HG02678 (cell line): Measurements from ENCODE around the gene MSMB.

Source experiments
- ATAC-seq: cut with Tn5 transposase; IDR thresholded peaks from one replicate; pipeline ENCODE4 v1.9.1; 2021; ENCODE audit warnings: mild to moderate bottlenecking, moderate library complexity; ENCODE audit not compliant: unreplicated experiment

Gene MSMB

GRCh38 chr10:46035923-46036849 lies 9.9 kb downstream of the MSMB start:
- no peak for ATAC-seq

GRCh38 chr10:46033602-46034011 lies 12.5 kb downstream of the MSMB start:
- ATAC-seq = no peak

- no peak for ATAC-seq
These were observed 14.2 kb downstream of the MSMB start for GRCh38 chr10:46031648-46032532.

- peak; percentile 96 for ATAC-seq
These were observed 15.8 kb downstream of the MSMB start, which contains the start of gene NCOA4 for GRCh38 chr10:46030091-46030937. Gene NCOA4, minus strand, starts transcription at chr10:46030623. Its CDS starts 13,943 bp downstream, at chr10:46016680.

- ATAC-seq = no peak
These were observed 16.5 kb downstream of the MSMB start for GRCh38 chr10:46029461-46030030.

- ATAC-seq = peak; percentile 38
These were observed 17.2 kb downstream of the MSMB start for GRCh38 chr10:46028584-46029460.

- no peak for ATAC-seq
These were observed 20.0 kb downstream of the MSMB start for GRCh38 chr10:46026106-46026505.

- no peak for ATAC-seq
These were observed 20.7 kb downstream of the MSMB start for GRCh38 chr10:46025406-46025805.

- ATAC-seq = no peak
These were observed 21.1 kb downstream of the MSMB start for GRCh38 chr10:46024948-46025347.

- peak; percentile 96 for ATAC-seq
These were observed 22.9 kb downstream of the MSMB start for GRCh38 chr10:46022978-46023702.

GRCh38 chr10:46020344-46020657 lies 25.8 kb downstream of the MSMB start:
- ATAC-seq = no peak

- no peak for ATAC-seq
These were observed 26.3 kb downstream of the MSMB start for GRCh38 chr10:46019569-46020343.

- no peak for ATAC-seq
These were observed 26.9 kb downstream of the MSMB start for GRCh38 chr10:46019177-46019528.

GRCh38 chr10:46018453-46019176 lies 27.5 kb downstream of the MSMB start:
- no peak for ATAC-seq

- no peak for ATAC-seq
These were observed 28.3 kb downstream of the MSMB start for GRCh38 chr10:46017733-46018132.

- no peak for ATAC-seq
These were observed 29.3 kb downstream of the MSMB start for GRCh38 chr10:46016811-46017210.

- ATAC-seq = no peak
These were observed 29.9 kb downstream of the MSMB start for GRCh38 chr10:46016190-46016589.
